K562 treated with DMSO at 1 percent for 48 hours (cell line): ENCODE data around the gene GRHL3. TPM values are rescaled to one million over a fixed set of nuclear protein-coding genes. Genes with fewer than 3 reads are reported as not detected.

Source experiments
- total RNA-seq: library from RNA; unstranded; fragments of 300-600 nt; gene quantifications from 2 replicates; pipeline ENCODE4 v1.2.3, GENCODE V29; 2022; ENCODE audit warnings: low replicate concordance; ENCODE audit errors: extremely low read depth

The GRHL3 gene
- total RNA-seq, result not detected in 2 replicates

DNA sequence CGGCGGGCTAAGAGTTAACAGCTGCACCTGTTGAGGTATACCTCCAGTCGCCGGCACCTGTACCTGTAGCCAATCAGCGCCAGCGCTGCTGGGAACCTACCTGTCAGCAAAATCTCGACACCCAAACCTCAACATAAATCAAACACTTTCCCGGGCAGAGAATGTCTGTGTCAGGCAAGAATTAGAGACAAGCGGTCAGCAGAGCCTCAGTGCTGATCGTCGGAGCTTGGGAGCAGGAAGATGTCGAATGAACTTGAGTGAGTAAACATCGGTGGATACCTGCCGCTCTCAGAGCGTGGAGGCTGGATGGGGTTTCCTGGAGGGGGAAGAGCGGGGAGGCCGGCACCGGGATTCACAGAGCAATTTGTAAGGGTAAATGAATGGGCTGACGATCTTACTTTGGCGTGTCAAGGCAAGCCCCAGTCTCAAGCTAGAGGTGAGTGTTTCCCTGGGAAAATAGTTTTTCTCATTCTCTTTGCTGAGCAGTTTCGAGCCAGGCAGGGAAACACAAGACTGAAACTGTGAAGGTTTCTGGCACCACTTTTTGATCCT is at the start of gene GRHL3:
GRHL3 (plus strand) TSS at position 46 of the 552 bp plus-strand sequence; CDS start at position 241, 195 bp downstream.

Other genes starting within 250 kb of the GRHL3 start
- gene MYOM3, start 207.2 kb upstream of the GRHL3 start, total RNA-seq, result not detected in 2 replicates
- gene IL22RA1, start 176.2 kb upstream of the GRHL3 start, total RNA-seq, result not detected in 2 replicates
- gene IFNLR1, start 132.1 kb upstream of the GRHL3 start, total RNA-seq, result not detected in 2 replicates
- not detected in 2 replicates for gene STPG1, start 94.4 kb downstream of the GRHL3 start, total RNA-seq
- gene NIPAL3, start 96.4 kb downstream of the GRHL3 start, total RNA-seq, result not detected in 2 replicates
- gene RCAN3, start 183.5 kb downstream of the GRHL3 start, total RNA-seq, result not detected in 2 replicates
- gene NCMAP, start 236.7 kb downstream of the GRHL3 start, total RNA-seq, result not detected in 2 replicates